ENCODE results near the gene ATP10B.

GRCh38 chr5:160605266-160605665 lies 246.7 kb downstream of the ATP10B start:
- no peak for TF ChIP-seq CTCF (IDR thresholded peaks at IDR 0.05; ENCODE audit: insufficient read depth, low read length, poor library complexity, severe bottlenecking)
- TF ChIP-seq EZH2phosphoT487 (conservative IDR thresholded peaks at IDR 0.05; ENCODE audit: low read length): no peak
